NCI-H82 treated with DMSO at 0.1 percent for 48 hours (cell line): ENCODE results near the gene IFNA6.
A peak's percentile ranks its signal among the peaks of the same experiment; 100 is the strongest.

ENCODE experiments used
- DNase-seq: peaks from one replicate; lab custom pipeline; 2025; ENCODE audit not compliant: unreplicated experiment; lab: John Stamatoyannopoulos, UW

The IFNA6 gene

DNA sequence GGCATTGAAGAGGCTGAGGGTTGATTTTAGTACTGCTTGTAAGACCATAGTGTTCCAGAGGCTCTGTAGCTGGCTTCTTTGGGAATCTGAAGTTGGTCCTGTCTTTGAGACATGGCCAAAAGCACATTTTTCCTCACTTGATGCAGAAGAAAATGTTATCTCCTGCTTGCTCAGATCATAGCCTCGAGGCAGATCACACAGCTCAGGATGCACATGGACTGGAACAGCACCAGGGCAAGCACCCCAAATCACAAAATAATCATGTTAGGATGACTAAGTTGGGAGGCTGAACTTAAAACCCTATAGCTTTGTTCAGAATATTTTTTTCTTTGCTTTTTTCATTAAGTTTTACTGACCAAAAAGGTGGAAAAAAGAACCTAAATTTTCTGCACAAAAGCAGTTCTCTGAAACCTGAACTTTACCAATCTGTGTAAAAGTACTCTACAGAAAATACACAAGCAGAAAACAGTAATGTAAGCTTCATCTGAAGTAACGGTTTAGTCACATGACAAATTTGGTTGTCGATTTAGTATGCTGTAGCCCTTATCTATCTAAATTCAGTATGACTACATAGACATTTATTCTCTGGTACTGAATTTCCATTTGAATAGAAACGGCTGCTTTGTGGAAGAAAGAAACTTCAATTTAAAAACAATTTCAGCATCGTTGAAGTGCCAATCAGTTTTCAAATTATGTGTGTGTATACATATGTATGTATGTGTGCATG, 18.8 kb downstream of the IFNA6 start:
- DNase-seq: no peak

DNA sequence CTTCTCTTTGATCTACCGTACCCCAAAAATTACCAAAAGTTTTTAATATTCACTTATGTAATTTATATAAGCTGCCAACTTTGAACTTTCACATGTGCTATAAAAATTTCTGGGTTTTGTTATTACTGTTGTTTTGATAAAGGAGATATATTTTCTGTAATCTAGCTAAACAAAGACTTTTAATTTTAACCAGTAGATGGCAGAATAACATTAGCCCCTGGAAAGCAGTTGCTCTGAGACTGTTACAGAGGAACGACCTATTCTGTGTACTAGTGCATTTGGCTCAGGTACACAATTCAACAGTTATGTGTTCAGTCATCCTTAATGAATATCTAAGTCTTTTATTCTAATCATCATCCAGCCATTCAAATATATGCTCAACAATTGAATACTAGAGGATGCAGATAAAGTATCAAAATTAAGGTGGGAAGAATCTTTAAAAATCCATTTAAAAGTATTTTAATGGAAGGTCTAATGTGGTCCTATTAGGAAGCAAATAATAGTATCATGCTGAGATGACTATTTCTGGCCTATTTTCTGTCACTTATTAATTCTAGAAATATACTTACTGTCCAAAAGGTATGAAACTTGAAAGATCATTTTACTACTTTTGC, 24.1 kb downstream of the IFNA6 start:
- DNase-seq: peak; percentile 7

DNA sequence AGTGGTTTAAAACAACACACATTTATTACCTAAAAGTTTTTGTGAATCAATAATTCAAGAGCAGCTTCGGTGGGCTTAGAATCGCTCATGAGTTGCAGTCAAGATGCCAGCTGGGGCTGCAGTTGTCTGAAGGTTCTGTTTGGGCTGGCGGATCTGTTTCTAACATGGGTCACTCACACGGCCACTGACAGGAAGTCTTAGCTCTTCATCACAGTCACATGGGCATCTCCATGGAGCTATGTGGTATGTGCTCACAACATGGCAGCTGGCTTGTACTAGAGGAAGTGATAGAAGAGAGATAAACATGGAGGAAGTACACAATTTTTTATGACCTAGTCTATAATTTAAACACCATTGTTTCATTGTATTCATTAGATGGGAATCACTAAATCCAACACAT, 26.6 kb downstream of the IFNA6 start:
- no peak for DNase-seq

DNA sequence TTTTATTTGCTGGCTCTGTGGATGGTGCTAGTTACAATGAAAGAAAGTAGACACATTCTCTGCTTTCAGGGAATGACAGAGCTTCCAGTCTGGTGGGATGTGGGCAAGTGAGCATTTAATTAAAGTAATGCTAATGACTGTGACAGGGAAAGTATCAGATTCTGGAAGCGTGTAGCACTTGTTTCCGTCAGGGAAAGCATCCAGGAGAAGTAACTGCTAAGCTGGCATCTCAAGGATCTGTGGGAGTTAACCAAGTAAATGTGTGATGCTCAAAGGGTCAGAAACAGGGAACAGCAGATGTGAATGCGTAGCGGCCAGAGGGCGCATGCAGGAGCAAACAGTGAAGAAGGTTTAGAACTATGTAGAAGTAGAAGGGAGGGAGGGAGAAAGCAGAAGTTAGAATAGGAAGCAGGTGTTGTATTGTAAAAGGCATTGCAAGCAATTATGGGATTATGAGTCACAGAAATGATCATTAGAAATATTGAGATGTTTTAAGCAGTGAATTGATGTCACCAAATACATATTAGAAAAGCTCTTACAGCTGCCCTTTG, 27.7 kb downstream of the IFNA6 start:
- no peak for DNase-seq

DNA sequence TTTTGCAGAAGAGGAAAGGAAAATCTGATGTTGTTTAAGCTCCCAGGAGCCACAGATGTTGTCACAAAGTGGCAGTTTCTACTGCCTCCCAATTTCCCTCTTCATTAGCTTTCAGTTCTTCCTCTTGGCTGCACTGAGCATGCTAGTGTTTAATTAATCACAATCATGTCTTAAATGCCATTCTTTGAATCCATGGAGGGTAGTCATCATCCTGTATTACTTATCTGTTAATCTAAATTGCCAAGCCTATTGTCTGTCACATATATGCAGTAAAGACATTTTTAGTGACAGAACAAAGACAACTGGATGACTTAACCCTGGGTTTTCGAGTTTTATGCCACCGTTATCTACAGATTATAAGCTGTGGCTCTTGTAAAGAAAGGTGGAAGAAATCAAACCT, 30.2 kb downstream of the IFNA6 start:
- DNase-seq: no peak

DNA sequence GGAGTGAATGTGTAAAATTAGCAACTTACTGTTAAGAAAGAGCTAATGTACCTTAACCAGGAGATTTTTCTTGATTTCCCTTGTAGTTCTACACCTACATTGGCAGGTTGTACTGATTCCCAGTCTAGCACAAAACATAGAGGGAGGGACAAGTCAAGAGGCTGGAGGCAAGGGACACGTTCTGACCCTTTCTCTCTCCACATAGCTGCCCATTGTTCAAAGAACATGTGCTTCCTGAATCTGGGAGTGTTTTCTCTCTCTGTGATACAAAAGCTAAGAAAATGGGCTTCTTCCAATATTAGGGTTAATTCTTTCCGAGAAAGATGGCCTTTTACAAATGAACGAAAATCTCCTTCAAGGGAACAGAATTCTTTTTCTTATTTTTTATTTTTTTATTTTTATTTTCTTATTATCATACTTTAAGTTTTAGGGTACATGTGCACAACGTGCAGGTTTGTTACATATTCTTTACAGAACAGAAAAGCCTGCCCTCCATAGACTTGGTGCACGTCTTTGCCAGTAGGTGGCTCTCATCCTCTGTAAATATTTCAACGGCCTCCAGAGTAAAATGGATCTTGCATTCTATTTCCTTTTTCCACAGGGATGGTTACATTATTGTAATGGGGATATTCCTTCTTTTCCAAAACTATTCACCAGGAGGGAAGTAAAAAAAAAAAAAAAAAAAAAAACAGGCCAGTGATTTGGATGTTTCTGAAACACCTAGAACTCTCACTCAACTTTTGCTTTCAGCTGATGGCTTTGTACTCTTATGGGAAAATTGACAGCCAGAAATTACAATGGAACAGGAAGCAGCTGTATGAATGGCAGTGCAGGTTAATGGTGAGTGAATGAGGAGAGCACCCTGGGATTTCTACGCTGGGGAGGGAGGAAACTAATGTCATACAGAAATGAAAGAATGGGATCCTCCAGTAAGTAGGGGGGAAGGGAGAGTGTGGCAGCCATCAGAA, 32.4 kb downstream of the IFNA6 start:
- DNase-seq: no peak

DNA sequence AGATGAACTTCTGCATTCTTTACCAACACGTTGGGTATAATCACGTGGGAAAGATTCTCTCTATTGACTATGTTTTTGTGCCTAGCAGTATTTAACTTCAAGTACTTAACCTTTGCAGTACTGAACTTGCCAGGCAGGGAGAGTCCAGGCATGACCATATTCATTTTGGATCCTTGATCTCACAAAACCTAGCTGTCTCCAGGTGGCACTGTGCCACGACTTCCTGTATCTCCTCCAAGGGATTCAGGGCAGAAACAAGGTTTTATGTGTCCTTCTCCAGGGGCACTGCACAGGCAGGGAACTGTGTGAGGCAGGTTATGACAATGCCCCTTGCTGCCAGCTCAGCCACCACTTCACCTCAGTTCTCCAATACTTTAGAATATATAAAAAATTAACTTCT, 33.8 kb downstream of the IFNA6 start:
- DNase-seq: no peak

DNA sequence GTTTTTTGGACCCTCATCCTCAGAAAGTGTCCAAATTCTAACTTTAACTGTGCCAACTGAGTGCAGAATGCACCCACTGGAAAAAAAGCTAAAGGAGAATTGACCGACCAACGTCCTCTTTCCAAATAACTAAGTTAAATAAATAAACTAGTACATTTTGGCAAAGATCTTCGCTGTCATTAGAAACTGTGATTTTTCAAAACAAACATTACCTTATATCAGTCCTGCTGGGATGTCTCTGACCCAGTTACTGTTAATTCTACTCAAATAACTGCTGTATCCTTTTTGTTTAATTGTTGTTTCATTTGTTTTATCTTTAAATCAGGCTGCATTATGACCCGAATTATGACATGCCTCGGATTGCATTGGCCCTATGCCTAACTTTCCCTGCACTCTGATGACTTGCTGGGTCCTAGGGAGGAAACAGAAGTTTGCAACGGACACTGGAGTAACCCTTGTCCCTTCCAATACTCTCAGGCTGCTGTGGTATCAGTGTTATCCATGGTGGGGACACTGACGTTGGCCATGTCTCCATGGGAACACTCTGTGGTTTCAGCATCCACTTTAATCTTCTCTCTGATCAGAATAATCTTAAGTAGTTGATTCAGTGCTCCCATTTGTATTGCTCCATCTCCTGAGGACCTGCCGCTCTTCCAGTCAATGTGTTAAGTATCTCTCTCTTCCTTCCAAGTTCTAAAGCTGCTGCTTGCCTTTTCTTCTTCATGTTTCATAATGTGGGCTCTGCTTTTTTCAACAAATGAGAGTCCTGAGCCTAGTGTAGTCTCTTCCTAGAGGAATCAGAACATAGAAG, 34.5 kb downstream of the IFNA6 start:
- DNase-seq: no peak

DNA sequence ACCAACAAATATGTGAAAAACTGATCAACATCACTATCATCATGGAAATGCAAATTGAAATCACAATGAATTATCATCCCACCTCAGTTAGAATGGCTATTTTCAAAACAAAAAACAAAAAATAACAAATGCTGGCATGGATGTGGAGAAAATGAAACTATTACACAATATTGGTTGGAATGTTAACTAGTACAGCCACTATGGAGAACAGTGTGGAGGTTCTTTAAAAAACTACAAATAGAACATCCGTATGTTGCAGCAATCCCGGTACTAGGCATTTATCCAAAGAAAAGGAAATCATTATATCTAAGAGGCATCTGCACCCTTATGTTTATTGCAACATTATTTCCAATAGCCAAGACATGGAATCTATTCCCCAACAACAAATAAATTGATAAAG, 36.5 kb downstream of the IFNA6 start:
- DNase-seq: no peak

DNA sequence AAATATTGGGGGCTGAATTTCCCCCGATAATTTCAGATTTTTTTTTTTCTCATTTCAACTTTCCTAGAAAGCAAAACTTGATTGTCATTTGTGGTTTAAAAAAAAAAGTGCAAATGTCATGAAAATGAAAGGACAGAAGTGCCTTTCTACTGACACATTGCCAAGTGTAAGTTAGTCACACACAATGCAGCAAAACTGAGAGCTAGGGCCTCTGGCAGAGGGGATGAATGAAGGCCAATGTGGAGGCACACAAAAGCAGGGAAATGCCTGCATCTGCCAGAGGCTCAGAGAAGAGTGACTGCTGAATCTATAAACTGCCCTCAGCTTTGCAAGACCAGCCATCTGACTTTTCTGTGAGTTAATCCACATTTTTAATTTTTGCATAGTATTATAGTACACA, 38.8 kb downstream of the IFNA6 start:
- no peak for DNase-seq

DNA sequence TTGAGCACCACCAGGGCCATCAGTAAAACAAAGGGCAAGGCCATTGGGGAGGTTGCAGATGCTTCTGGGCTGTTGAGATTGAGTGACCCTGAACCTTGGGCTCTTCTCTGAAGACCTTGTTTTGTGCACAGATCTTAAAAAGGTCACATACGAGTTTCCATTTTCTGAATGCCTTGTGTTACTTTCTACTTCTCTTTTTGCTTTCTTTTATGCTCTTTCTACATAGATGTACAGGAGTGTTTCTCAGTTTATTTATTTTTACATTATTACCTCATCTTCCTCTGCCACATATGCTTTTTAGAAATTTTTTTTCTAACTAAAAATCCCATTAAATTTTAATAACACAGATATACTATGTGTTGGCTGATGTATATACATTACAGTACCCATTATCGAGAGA, 45.5 kb downstream of the IFNA6 start, which contains the start of gene IFNA5:
Gene IFNA5 (minus strand): TSS at position 101 of the 400 bp plus-strand sequence. CDS start 57 bp downstream, at position 44.
- DNase-seq: no peak
